Fibroblast of skin of right biceps (primary cell): ENCODE measurements around the gene MAP3K7.
A peak's percentile ranks its signal among the peaks of the same experiment; 100 is the strongest.

Experiments used
- DNase-seq: peaks from one replicate; pipeline ENCODE4 v3.0.0-alpha.2; 2013

Gene MAP3K7

DNA sequence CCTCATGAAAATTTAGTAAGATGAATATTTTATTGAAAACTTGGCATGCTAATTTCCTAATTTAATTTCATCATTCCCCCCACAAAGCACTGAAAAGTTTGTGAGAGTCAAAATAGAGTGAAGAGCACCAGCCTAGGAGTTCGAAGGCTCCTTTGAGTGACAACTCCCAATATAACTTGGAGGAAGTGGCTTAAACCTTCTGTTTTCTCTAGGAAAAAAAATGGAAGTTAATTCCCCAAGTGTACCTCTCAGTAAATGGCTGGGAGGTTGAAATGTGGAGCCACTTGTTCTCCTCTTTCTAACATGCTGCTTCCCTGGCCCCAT lies 107.3 kb downstream of the MAP3K7 start:
- DNase-seq: no peak

DNA sequence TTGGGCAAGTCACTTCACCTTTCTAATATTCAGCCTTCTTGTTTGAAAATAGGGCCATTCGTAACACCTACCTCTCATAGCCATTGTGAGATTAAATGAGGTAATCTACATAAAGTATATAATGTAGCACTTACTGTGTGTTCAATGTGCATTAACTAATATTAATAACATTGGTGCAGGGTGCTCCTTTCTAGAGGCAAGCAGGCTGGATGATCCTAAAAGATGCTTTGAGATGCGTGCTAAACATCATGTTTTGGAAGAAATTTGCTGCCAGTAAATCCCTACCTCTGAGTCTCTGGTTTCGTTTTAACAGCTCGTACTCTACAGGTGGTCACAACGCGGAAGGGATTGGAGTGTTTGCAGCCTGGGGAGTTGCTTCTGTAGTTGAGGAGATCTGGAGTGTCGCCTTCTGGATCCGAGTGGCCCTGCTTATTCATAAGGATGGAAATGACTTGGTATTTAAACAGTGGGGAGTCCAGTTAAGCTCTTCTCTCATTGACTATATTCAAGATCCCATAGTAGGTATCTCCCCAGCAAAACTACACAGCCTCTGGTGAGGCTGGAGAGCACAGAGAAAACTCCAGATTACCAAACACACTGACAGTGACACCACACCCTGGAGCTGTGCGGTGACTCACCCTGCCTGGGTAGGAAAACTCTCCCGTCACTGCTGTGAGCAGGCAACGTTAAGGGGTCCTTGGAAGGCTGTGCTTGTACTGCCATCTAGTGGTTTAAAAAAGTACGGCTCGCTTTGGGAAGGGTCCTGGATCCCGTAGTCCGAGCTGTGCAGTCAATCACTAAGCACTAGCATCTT lies 107.9 kb downstream of the MAP3K7 start:
- peak; percentile 95 for DNase-seq

DNA sequence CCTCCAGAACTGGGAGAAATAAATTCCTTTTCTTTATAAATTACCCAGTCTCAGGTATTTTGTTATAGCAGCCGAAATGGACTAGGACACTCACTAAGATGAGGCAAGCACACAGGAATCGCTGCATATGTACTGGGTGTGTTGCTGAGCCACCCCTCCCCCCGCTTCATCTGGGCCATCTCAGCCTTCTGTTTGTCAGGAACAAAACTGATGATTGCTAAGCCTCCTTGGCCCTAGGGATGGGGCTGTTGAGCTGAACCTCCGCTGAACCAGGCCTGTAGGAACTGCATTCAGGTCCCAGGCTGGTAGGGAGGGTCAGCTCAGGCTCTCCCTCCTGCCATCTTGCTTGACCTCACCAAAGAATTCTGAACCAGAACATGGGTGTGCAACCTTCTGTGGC lies 108.6 kb downstream of the MAP3K7 start:
- no peak for DNase-seq

DNA sequence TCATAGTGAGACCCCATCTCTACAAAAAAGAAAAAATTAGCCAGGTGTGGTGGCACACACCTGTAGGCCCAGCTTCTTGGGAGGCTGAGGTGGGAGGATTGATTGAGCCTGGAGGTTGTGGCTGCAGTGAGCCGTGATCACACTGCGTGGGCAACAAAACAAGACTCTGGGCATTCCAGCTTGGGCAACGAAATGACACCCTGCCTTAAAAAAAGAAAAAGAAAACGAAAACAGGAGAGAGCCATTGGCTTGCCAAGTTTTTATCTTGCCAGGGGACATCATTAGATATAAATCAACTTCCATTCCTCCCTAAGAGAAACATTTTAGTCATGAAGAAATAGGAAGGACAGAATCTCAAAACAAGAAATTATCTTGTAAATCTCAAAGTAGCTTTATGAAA lies 109.5 kb downstream of the MAP3K7 start:
- no peak for DNase-seq

DNA sequence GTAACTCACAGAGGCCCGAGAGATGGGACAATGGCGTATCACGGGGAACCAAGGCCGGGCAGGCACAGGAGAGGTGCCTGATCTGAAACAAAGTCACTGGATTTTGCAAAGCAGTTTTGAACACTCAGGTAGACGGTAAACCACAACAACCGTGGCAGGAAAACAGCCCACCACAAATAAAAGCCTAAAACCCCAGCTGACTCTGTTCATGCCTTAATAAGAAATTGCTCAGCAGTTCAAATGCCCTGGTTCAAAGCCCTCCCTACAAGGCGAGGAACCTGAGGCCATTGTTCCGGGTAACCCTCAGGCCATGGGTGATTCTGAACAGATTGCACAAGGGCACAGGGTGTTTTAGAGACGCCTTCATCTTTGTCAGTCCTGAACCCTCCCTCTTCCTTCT lies 114.2 kb downstream of the MAP3K7 start:
- no peak for DNase-seq

DNA sequence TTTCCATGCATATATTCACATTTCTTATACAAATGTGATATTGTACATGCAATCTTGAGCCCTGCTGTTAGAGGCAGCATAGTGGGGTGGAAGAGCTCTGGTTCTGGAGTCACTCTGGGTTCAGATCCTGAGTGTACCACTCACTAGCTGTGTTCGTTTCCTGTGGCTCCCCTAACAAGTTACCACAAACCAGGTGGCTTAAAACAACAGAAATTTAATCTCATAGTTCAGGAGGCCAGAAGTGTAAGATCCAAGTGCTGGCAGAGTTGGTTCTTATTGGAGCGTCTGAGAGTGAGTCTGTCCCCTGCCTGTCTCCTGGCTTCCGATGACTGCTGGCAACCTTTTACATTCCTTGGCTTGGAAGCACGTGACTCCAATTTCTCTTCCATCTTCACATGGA lies 115.6 kb downstream of the MAP3K7 start:
- no peak for DNase-seq

DNA sequence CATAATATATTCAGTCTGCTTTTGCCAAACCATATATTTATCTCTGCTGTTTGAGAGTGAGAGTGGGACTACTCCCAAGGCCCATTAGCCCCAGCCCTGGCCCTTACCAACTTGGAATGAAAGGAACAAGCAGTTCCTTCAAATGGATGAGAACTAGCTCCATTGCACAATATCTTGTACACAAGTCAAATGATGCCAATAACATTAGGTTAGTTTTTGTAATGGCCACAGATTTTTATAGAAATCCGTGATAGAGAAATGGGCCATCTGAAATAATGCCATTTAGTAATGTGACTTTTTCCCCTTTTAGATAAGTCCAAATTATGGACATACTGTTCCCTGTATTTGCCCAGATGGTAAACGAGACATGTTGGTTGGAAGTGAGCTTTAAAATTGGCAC lies 117.0 kb downstream of the MAP3K7 start:
- no peak for DNase-seq

DNA sequence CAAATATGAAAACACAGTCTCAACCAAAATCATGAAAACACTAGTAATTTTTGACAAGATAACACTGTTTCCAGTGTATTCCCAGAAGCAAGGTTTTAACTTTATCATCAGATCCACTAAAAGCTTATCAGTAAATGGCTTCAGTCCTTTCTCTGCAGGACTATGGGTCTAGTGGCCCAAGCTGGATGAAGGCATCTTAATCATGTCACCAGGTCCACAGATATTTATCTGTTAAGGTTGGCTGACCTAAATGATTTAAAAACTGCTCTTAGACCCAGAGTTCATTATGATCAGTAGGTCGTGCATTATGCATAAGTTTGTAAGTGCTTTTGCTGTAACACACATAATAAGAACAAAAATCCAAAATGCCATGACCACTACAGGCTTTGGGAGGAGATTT lies 118.0 kb downstream of the MAP3K7 start:
- no peak for DNase-seq

DNA sequence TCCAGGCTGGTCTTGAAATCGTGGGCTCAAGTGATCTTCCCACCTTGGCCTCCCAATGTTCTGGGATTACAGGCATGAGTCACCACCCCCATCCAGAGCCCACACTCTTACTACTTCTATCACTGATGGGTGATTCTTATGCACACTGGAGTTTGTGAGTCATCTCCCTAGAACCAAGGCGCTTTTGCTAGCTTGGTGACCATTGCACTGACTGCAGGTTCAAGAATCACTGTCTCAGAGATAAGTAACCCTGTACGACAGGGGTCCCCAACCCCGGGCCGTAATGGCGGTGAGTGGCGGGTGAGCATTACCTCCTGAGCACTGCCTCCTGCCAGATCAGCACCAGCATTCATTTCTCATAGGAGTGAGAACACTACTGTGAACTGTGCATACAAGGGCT lies 118.8 kb downstream of the MAP3K7 start:
- peak; percentile 72 for DNase-seq

DNA sequence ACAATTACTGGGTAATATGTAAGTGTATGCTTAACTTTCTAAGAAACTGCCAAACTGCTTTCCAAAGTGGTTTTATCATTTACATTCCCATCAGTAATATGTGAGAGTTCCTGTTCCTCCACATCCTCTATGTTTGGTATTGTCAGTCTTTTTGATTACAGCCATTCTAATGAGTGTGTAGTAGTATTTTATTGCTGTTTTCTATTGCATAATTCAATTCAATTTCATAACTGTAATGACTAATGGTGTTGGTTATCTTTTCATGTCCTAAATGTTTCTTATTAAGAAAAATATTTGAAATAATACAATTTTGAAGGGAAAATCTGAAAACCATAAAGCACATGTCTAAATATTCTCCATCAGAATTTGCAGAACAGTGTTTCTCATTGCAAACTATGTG lies 119.3 kb downstream of the MAP3K7 start:
- no peak for DNase-seq

DNA sequence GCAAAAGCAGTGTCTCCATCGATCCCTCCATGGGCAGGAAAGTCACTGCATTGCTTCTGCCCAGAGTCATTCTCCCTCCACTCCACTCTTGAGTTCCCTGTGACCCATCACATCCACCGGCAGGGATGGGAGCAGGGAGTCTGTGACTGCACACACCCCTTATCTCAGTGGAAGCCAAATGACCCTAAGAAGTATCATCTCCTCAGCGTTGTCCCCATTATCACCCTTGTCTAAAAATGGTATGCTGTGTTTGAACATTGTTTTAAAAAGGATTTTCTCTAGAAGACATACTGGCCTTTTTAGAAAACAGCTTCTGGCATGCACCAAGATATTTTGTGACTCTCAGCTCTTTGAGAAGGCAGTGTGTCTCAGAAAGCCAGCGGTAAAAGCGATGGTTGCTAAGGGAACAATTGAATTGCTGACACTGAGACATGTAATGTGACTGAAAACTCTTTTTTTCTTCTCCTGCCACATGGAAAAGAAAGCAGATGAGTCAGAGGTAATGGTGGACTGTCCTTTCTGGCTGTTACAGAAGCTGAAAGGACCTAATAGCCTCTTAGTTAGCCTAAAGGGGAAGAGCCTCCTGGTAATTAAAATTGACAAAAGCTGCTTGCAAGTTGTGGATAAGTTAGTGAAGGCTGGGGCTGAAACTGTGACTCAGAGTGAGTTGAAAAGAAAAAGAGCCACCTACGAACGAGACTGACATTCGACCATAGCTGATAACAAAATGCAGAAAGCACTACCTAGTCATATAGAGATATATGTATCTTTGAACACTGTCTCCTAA lies 120.5 kb downstream of the MAP3K7 start:
- DNase-seq: peak; percentile 54

DNA sequence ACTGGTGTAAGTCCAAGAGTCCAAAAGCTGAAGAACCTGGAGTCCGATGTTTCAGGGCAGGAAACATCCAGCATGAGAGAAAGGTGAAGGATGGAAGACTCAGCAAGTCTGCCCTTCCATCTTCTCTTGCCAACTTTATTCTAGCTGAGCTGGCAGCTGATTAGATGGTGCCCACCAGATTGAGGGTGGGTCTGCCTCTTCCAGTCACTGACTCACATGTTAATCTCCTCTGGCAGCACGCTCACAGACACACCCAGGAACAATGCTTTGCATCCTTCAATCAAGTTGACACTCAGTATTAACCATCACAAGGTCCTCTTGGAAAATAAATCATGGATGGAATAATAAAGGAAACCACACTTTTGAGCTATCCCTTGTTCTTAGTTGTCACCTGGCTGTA lies 121.2 kb downstream of the MAP3K7 start:
- no peak for DNase-seq

DNA sequence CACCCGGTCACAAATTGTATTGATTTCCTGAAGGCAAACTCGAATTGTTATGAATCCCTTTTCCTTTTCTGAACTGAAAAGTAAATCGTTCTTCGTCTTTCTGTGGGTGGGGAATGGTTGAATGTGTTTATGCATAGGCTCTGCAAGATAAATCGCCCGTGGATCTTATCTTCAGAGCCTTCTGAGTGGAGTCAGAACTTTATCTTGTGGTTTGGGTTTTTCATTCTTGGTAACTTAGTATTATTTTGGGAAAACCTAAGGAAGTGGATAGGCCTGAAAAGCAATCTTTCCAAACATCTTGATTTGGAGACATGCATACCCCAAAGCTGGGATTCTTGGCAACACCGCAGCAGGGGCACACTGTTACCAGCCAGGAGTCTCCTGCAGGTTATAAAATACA lies 122.4 kb downstream of the MAP3K7 start:
- no peak for DNase-seq

DNA sequence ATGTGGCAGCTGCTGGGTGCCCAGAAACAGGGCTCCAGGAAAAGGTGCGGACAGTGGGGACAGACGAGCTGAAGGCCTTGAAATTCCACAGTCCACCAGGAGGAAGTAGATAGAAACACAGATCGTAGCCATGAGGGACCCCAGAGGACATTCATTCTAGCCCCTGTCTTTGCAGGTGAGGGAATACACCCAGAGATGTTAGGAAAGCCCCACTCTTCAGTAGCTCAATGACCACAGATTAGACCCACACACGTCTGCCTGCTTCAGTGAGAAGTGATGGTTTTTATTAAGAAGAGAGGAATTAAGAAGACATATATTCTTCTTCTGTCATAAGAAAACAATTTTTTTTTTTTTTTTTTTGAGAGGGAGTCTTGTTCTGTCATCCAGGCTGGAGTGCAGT lies 123.0 kb downstream of the MAP3K7 start:
- DNase-seq: no peak
